ENCODE results near the gene CTSL. TPM values are rescaled to one million over a fixed set of nuclear protein-coding genes. Genes with fewer than 3 reads are reported as not detected.

Gene CTSL
- total and polyA plus RNA-seq, 2 experiments from 2014 or later: 401 to 402 TPM

DNA sequence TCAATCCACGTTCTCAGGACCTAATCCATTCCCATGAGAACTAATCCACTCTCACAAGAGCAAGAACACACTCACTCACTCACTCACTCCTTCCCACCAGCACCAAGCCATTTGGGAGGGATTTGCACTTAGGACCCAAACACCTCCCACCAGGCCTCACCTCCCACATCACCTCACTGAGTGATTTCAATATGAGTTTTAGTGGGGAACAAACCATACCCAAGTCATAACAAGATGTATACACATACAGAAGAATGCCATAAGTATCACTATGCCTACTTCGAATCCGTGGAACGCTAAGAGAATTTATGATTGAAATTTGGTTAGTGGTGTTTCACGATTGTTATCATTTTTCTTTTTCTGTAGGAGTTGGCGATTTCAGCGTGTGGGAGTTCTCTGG lies 29.3 kb upstream of the CTSL start:
- Histone ChIP-seq H3K9me3 (ENCODE audit: low read depth) (no peaks in the 10 kb centered on the region), H4K20me1 (ENCODE audit: insufficient read depth) (no peaks in the 10 kb centered on the region), H3K27ac (no peak overlapping the region), H3K4me2 (ENCODE audit: unreplicated experiment) (no peak overlapping the region), H3K79me2 (ENCODE audit: insufficient read depth) (no peaks in the 10 kb centered on the region), H3F3A (ENCODE audit: insufficient read depth) (no peaks in the 10 kb centered on the region), H2AFZ (no peak overlapping the region), H3K36me3 (ENCODE audit: low read depth) (no peaks in the 10 kb centered on the region), H3K9ac (no peak overlapping the region), H3K4me1 (ENCODE audit: insufficient read depth) (no peaks in the 10 kb centered on the region), H3K27me3 (replicated peaks; ENCODE audit: insufficient read depth) (no peaks in the 10 kb centered on the region), H3K9me2 (ENCODE audit: insufficient read depth) (no peaks in the 10 kb centered on the region), H3K4me3 (no peak overlapping the region)
- DNase-seq: no peak
- in situ Hi-C loops (cut with MboI): no loop called here
- no peak for TF ChIP-seq EZH2 (IDR thresholded peaks at IDR 0.05; ENCODE audit: insufficient read depth, poor library complexity, severe bottlenecking)
- 80 to 84% methylated on average over 7 of the region's 7 CpGs for WGBS, 2 experiments (ENCODE audit: low coverage in 1 of 2, low lambda C conversion rate in 2 of 2, missing lambda C conversion rate in 2 of 2)

DNA sequence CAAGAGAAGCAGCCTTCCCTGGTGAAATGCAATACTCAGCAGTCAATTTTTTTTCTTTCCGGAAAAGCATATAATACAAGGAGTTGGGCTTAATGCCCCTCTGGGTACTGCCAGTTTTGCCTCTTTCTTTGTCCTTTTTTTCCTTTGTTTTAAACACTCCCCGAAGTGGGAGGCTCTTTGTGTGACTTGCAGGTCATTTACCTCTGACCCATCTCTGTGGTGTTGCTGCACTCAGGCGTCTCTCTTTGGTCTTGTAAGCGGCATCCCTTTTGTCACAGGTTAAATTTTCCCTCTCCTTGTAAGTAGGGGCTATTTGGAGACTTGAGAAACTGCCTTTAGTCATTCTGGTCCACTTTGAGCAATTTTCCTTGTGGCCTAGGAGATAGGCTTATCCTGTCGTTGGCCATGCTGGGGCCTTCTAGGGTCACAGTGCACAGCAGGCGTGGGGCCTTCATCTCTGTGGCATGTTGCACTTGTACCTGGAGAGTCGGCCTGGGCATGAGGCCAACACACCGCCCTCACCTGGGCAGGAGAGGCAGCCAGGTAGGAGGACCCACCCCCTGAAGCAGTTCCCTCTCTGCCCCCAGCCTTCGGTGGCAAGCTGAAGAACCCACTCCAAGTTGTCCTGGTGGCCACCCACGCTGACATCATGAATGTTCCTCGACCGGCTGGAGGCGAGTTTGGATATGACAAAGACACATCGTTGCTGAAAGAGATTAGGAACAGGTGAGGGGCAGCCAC lies 27.7 kb upstream of the CTSL start:
- H3K9me3 ChIP-seq (ENCODE audit: low read depth): no peaks in the 10 kb centered on the region
- H3K27me3 ChIP-seq (replicated peaks; ENCODE audit: insufficient read depth): no peaks in the 10 kb centered on the region
- no peaks in the 10 kb centered on the region for H3K36me3 ChIP-seq (ENCODE audit: low read depth)
- H2AFZ ChIP-seq: no peak overlapping the region
- H3F3A ChIP-seq (ENCODE audit: insufficient read depth): no peaks in the 10 kb centered on the region
- H3K4me3 ChIP-seq: no peak overlapping the region
- no peak for TF ChIP-seq EZH2 (IDR thresholded peaks at IDR 0.05; ENCODE audit: insufficient read depth, poor library complexity, severe bottlenecking)
- TF ChIP-seq EZH2phosphoT487 (IDR thresholded peaks at IDR 0.05; ENCODE audit: insufficient read depth, low read depth): no peak
- no peak overlapping the region for H3K9ac ChIP-seq
- in situ Hi-C loops (cut with MboI): no loop called here
- no peak for DNase-seq
- no peak overlapping the region for H3K27ac ChIP-seq
- no peak overlapping the region for H3K4me2 ChIP-seq (ENCODE audit: unreplicated experiment)
- no peaks in the 10 kb centered on the region for H3K9me2 ChIP-seq (ENCODE audit: insufficient read depth)
- 80 to 84% methylated on average over 14 of the region's 14 CpGs for WGBS, 2 experiments (ENCODE audit: low coverage in 1 of 2, low lambda C conversion rate in 2 of 2, missing lambda C conversion rate in 2 of 2)
- no peaks in the 10 kb centered on the region for H3K79me2 ChIP-seq (ENCODE audit: insufficient read depth)
- no peaks in the 10 kb centered on the region for H3K4me1 ChIP-seq (ENCODE audit: insufficient read depth)
- no peaks in the 10 kb centered on the region for H4K20me1 ChIP-seq (ENCODE audit: insufficient read depth)

DNA sequence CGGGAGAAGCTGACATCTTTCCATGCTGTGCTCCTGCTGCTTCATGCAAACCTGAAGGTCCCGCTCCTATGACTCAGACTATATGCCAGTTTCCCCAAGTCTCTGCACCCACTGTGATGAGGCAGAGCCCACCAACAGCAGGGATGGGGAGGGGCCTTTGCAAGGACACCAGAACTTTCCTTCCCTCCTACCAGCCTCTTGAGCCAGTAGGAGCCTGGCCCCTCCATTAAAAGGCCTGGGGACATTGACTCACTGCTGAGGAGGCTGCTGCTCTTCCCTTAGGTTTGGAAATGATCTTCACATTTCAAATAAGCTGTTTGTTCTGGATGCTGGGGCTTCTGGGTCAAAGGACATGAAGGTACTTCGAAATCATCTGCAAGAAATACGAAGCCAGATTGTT lies 26.1 kb upstream of the CTSL start:
- peak; percentile 16 for DNase-seq
- no peak for TF ChIP-seq EZH2 (IDR thresholded peaks at IDR 0.05; ENCODE audit: insufficient read depth, poor library complexity, severe bottlenecking)
- TF ChIP-seq EZH2phosphoT487 (IDR thresholded peaks at IDR 0.05; ENCODE audit: insufficient read depth, low read depth): no peak
- no peak overlapping the region for H3K9ac ChIP-seq
- H3K36me3 ChIP-seq (ENCODE audit: low read depth): no peaks in the 10 kb centered on the region
- H3K4me3 ChIP-seq: no peak overlapping the region
- H3K4me2 ChIP-seq (ENCODE audit: unreplicated experiment): no peak overlapping the region
- H2AFZ ChIP-seq: peak overlapping the region; percentile 39; the same call in 1 of the 2 replicates
- no peaks in the 10 kb centered on the region for H4K20me1 ChIP-seq (ENCODE audit: insufficient read depth)
- no peaks in the 10 kb centered on the region for H3K9me3 ChIP-seq (ENCODE audit: low read depth)
- no peaks in the 10 kb centered on the region for H3K27me3 ChIP-seq (replicated peaks; ENCODE audit: insufficient read depth)
- in situ Hi-C loops (cut with MboI): no loop called here
- WGBS, 2 experiments (ENCODE audit: low coverage in 1 of 2, low lambda C conversion rate in 2 of 2, missing lambda C conversion rate in 2 of 2): 93 to 99% methylated on average over 4 of the region's 4 CpGs
- no peaks in the 10 kb centered on the region for H3F3A ChIP-seq (ENCODE audit: insufficient read depth)
- no peak overlapping the region for H3K27ac ChIP-seq
- no peaks in the 10 kb centered on the region for H3K4me1 ChIP-seq (ENCODE audit: insufficient read depth)
- H3K9me2 ChIP-seq (ENCODE audit: insufficient read depth): no peaks in the 10 kb centered on the region
- no peaks in the 10 kb centered on the region for H3K79me2 ChIP-seq (ENCODE audit: insufficient read depth)

DNA sequence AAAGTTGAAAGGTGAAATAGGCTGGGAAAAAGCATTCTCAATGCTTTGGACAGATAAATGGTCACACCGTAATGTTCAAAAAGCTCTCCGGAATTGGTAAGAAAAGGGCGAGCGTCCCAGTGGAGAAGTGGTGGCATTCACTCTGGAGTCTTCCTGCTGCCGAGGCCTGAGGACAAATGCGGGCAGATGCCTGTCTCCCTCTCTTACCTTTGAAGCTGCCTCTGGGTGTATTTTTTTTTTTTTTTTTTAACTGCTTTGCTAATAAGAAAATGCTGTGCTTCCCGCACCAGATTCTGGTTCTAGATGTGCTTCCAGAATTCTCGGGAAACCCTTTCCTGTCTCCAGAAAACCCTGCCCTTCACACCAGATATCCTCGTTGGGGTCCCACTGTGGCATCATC lies 24.4 kb upstream of the CTSL start:
- 87 to 91% methylated on average over 9 of the region's 9 CpGs for WGBS, 2 experiments (ENCODE audit: low coverage in 1 of 2, low lambda C conversion rate in 2 of 2, missing lambda C conversion rate in 2 of 2)
- in situ Hi-C loops (cut with MboI): no loop called here

More for the DNA sequence above, 24.4 kb upstream of the CTSL start:
- Histone ChIP-seq H3K27ac (no peak overlapping the region), H3K27me3 (replicated peaks; ENCODE audit: insufficient read depth) (no peaks in the 10 kb centered on the region), H2AFZ (no peak overlapping the region), H4K20me1 (ENCODE audit: insufficient read depth) (no peaks in the 10 kb centered on the region), H3K4me1 (ENCODE audit: insufficient read depth) (no peaks in the 10 kb centered on the region), H3K4me2 (ENCODE audit: unreplicated experiment) (no peak overlapping the region), H3F3A (ENCODE audit: insufficient read depth) (no peaks in the 10 kb centered on the region), H3K9me3 (ENCODE audit: low read depth) (no peaks in the 10 kb centered on the region), H3K36me3 (ENCODE audit: low read depth) (no peaks in the 10 kb centered on the region), H3K4me3 (no peak overlapping the region), H3K79me2 (ENCODE audit: insufficient read depth) (no peaks in the 10 kb centered on the region), H3K9me2 (ENCODE audit: insufficient read depth) (no peaks in the 10 kb centered on the region), H3K9ac (no peak overlapping the region)
- DNase-seq: no peak
- TF ChIP-seq EZH2 (IDR thresholded peaks at IDR 0.05; ENCODE audit: insufficient read depth, poor library complexity, severe bottlenecking) (no peak), EZH2phosphoT487 (IDR thresholded peaks at IDR 0.05; ENCODE audit: insufficient read depth, low read depth) (no peak)

Data from GM23248 (cell line).